CD14-positive monocyte (primary cell): ENCODE measurements around the gene INO80. TPM values are rescaled to one million over a fixed set of nuclear protein-coding genes. Genes with fewer than 3 reads are reported as not detected.
A peak's percentile ranks its signal among the peaks of the same experiment; 100 is the strongest.

Experiments used
- DNase-seq, 3 donors: peaks; one replicate each; pipeline ENCODE4 v3.0.0-alpha.2; 2011 to 2022
- H2AFZ ChIP-seq: 2 replicates; pipeline ENCODE4 v1.6.0; 2012; ENCODE audit warnings: mild to moderate bottlenecking, low read depth, low read length, inconsistent platforms; ENCODE audit not compliant: insufficient read depth, poor library complexity, severe bottlenecking
- H3K27ac ChIP-seq, 2 donors: 1 replicate in 1 of 2; 2 replicates in 1 of 2; pipeline ENCODE4 v1.5.1; 2012 to 2013; ENCODE audit warnings: low read length in 2 of 2, control low read depth in 1 of 2, inconsistent platforms in 1 of 2, low read depth in 1 of 2, mild to moderate bottlenecking in 1 of 2
- H3K27me3 ChIP-seq, 2 donors: one replicate each; pipeline versions ENCODE4 v1.6.0 to v1.6.1; 2011 to 2013; ENCODE audit warnings: low read length in 2 of 2; ENCODE audit not compliant: control insufficient read depth in 2 of 2, insufficient read depth in 2 of 2
- H3K36me3 ChIP-seq, 2 donors: replicated peaks in 1 of 2; 1 replicate in 1 of 2; 2 replicates in 1 of 2; pipeline versions ENCODE4 v1.5.1 to v1.6.1; 2012 to 2013; ENCODE audit warnings: low read length in 2 of 2, control low read depth in 1 of 2, inconsistent platforms in 1 of 2, mild to moderate bottlenecking in 1 of 2; ENCODE audit not compliant: insufficient read depth in 2 of 2, control insufficient read depth in 1 of 2
- H3K4me1 ChIP-seq, 2 donors: 1 replicate in 1 of 2; 2 replicates in 1 of 2; pipeline versions ENCODE4 v1.5.1 to v1.6.1; 2012 to 2013; ENCODE audit warnings: low read length in 2 of 2, control low read depth in 1 of 2, inconsistent platforms in 1 of 2, mild to moderate bottlenecking in 1 of 2, moderate library complexity in 1 of 2; ENCODE audit not compliant: insufficient read depth in 2 of 2, control insufficient read depth in 1 of 2
- H3K4me2 ChIP-seq: replicated peaks from 2 replicates; pipeline ENCODE3; 2012; ENCODE audit warnings: low read length, moderate library complexity, mild to moderate bottlenecking; ENCODE audit not compliant: poor library complexity, severe bottlenecking; ENCODE audit errors: extremely low read depth
- H3K4me3 ChIP-seq, 3 experiments: fragments of 200-600 bp in 1 of 3; sonication (generic) in 1 of 3; replicated peaks in 1 of 3; 1 replicate in 2 of 3; 2 replicates in 1 of 3; pipeline ENCODE4 v1.5.1; 2011 to 2013; ENCODE audit warnings: low read length in 3 of 3, mild to moderate bottlenecking in 3 of 3, control low read depth in 2 of 3, low read depth in 2 of 3, inconsistent platforms in 1 of 3, moderate library complexity in 1 of 3
- H3K79me2 ChIP-seq: 2 replicates; pipeline ENCODE4 v1.6.0; 2012; ENCODE audit warnings: mild to moderate bottlenecking, control low read depth, inconsistent platforms, low read length, moderate library complexity; ENCODE audit not compliant: insufficient read depth
- H3K9ac ChIP-seq: 2 replicates; pipeline ENCODE4 v1.6.0; 2017; ENCODE audit warnings: low read length, mild to moderate bottlenecking; ENCODE audit not compliant: insufficient read depth, poor library complexity, severe bottlenecking
- H3K9me3 ChIP-seq, 2 donors: replicated peaks in 1 of 2; 1 replicate in 1 of 2; 2 replicates in 1 of 2; pipeline versions ENCODE4 v1.5.1 to v1.6.1; 2012 to 2013; ENCODE audit warnings: low read length in 2 of 2, control low read depth in 1 of 2; ENCODE audit not compliant: control insufficient read depth in 1 of 2, insufficient read depth in 1 of 2
- H4K20me1 ChIP-seq: 2 replicates; pipeline ENCODE4 v1.6.0; 2012; ENCODE audit warnings: mild to moderate bottlenecking, low read length, control low read depth, moderate library complexity; ENCODE audit not compliant: insufficient read depth
- H3K27ac Mint-ChIP-seq, 7 donors: one replicate each; pipeline ENCODE4 v1.8.0; 2020; ENCODE audit warnings: mild to moderate bottlenecking in 7 of 7, mixed read lengths in 7 of 7, moderate library complexity in 6 of 7, inconsistent platforms in 2 of 7
- H3K27me3 Mint-ChIP-seq, 3 donors: one replicate each; pipeline ENCODE4 v1.8.0; 2021 to 2022; ENCODE audit warnings: low read depth in 3 of 3, mild to moderate bottlenecking in 3 of 3, mixed read lengths in 3 of 3, moderate library complexity in 3 of 3, inconsistent platforms in 1 of 3
- H3K36me3 Mint-ChIP-seq, 2 donors: one replicate each; pipeline ENCODE4 v1.8.0; 2020; ENCODE audit warnings: mixed read lengths in 2 of 2, inconsistent platforms in 1 of 2, mild to moderate bottlenecking in 1 of 2
- H3K4me1 Mint-ChIP-seq: one replicate; pipeline ENCODE4 v1.8.0; 2020; ENCODE audit warnings: mild to moderate bottlenecking, mixed read lengths
- H3K4me3 Mint-ChIP-seq, 2 donors: one replicate each; pipeline ENCODE4 v1.8.0; 2020; ENCODE audit warnings: mild to moderate bottlenecking in 2 of 2, mixed read lengths in 2 of 2, moderate library complexity in 1 of 2
- H3K9me3 Mint-ChIP-seq, 7 donors: one replicate each; pipeline ENCODE4 v1.8.0; 2020 to 2022; ENCODE audit warnings: mixed read lengths in 7 of 7, mild to moderate bottlenecking in 6 of 7, moderate library complexity in 6 of 7, inconsistent platforms in 2 of 7
- WGBS: methylation state at CpG from one replicate; pipeline ENCODE4 v1.1.5; 2013; ENCODE audit warnings: missing lambda C conversion rate; ENCODE audit not compliant: insufficient coverage; 5-methylcytosine and 5-hydroxymethylcytosine counted together
- intact Hi-C, 2 donors: fragments of 100-400 bp; cut with micrococcal nuclease; formaldehyde crosslinking; loops; one replicate each; pipeline versions ENCODE4 v1.15.0 to v1.15.1; 2023
- polyA plus RNA-seq, 3 donors: library from polyadenylated mRNA; depleted of rRNA in 1 of 3; unstranded in 2 of 3; stranded (reverse) in 1 of 3; fragments of 300-500 nt in 2 of 3; fragments of >200 nt in 1 of 3; fragmentation: Illumina TruSeq in 2 of 3; gene quantifications; 1 replicate in 2 of 3; 2 replicates in 1 of 3; pipeline ENCODE4 v1.2.3, GENCODE V29; 2012 to 2021
- TF ChIP-seq, protein P1 (sequence below): fragments of 200-600 bp; IDR thresholded peaks from one replicate; pipeline ENCODE4 v1.8.0; 2022; ENCODE audit warnings: antibody characterized with exemption, mild to moderate bottlenecking

INO80 gene
- polyA plus RNA-seq, 3 donors, result 2.3 to 13.1 (median 2.4) TPM

DNA sequence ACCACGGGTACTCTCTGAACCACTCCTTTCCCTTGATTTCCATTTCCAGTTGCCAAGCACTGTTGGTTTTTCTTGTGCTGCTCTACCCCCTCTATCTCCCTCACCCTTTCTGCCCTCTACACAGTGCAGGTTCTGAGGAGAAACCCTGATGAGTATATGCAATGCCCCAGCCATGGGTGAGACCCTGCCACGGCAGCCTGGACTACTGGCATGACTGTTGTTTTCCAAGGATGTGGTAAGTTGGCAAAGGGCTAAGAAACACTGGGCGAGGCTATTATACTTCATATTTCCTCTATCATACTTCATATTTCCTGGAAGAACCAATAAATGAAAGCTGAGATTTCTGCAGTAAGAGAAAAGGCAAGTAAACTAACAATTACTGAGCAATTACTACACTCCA lies 134.9 kb downstream of the INO80 start:
- Mint-ChIP-seq H3K27ac (peak overlapping the region in 4 of 7 donors; percentile 15 to 64 (median 20)), H3K27me3 (no peaks in the 10 kb centered on the region), H3K4me3 (no peak overlapping the region), H3K4me1 (no peaks in the 10 kb centered on the region), H3K9me3 (no peaks in the 10 kb centered on the region), H3K36me3 (peaks cover 98 to 100% of the 10 kb centered on the region in 2 donors)
- H3K27me3 ChIP-seq, result no peaks in the 10 kb centered on the region
- no peaks in the 10 kb centered on the region for H3K4me1 ChIP-seq
- TF ChIP-seq, protein P1, sequence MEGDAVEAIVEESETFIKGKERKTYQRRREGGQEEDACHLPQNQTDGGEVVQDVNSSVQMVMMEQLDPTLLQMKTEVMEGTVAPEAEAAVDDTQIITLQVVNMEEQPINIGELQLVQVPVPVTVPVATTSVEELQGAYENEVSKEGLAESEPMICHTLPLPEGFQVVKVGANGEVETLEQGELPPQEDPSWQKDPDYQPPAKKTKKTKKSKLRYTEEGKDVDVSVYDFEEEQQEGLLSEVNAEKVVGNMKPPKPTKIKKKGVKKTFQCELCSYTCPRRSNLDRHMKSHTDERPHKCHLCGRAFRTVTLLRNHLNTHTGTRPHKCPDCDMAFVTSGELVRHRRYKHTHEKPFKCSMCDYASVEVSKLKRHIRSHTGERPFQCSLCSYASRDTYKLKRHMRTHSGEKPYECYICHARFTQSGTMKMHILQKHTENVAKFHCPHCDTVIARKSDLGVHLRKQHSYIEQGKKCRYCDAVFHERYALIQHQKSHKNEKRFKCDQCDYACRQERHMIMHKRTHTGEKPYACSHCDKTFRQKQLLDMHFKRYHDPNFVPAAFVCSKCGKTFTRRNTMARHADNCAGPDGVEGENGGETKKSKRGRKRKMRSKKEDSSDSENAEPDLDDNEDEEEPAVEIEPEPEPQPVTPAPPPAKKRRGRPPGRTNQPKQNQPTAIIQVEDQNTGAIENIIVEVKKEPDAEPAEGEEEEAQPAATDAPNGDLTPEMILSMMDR, result no peak
- H4K20me1 ChIP-seq, result peaks cover 4% of the 10 kb centered on the region
- H3K9me3 ChIP-seq, result no peaks in the 10 kb centered on the region
- WGBS, result 92% methylated on average over 1 of the region's 3 CpGs
- H3K4me2 ChIP-seq, result no peak overlapping the region
- no peak overlapping the region for H2AFZ ChIP-seq
- no peak for DNase-seq
- H3K27ac ChIP-seq, result no peak overlapping the region
- H3K79me2 ChIP-seq, result no peaks in the 10 kb centered on the region
- no peak overlapping the region for H3K4me3 ChIP-seq
- H3K9ac ChIP-seq, result no peak overlapping the region
- peaks cover 100% of the 10 kb centered on the region in 2 donors for H3K36me3 ChIP-seq
- intact Hi-C loops, result no loop called here

DNA sequence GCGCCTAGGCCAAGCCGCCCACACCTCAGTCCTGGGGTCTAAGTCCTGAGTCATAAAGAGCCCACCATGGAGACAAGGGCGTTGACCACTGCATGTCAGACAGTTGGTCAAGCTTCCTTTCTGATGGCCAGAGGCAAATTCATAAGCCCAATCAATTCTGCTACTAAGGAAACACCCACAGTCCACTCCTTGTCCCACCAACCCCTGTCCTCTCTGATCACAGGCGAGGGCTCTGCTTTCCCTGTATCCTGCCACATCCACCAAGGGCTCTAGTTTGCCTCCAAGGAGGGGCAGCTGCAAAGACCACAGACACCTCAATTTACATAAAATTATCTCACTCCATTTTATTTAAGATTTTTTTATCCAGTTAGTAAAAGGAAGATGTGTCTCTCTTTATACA lies 137.5 kb downstream of the INO80 start:
- no peaks in the 10 kb centered on the region for H3K4me1 ChIP-seq
- H3K27ac Mint-ChIP-seq, result peak overlapping the region in 1 of 7 donors; percentile 20
- peaks cover 74 to 81% of the 10 kb centered on the region in 2 donors for H3K36me3 ChIP-seq
- TF ChIP-seq, protein P1, result no peak
- H3K4me3 Mint-ChIP-seq, result no peak overlapping the region
- peaks cover 79 to 92% of the 10 kb centered on the region in 2 donors for H3K36me3 Mint-ChIP-seq
- H3K27ac ChIP-seq, result no peak overlapping the region
- H3K9me3 ChIP-seq, result no peaks in the 10 kb centered on the region
- no peaks in the 10 kb centered on the region for H3K27me3 ChIP-seq
- H3K79me2 ChIP-seq, result no peaks in the 10 kb centered on the region
- no peak overlapping the region for H2AFZ ChIP-seq
- peaks cover 4% of the 10 kb centered on the region for H4K20me1 ChIP-seq
- no peak overlapping the region for H3K9ac ChIP-seq
- intact Hi-C loops, result no loop called here
- peaks cover 0 to 3% (median 0%) of the 10 kb centered on the region in 3 donors for H3K27me3 Mint-ChIP-seq
- H3K4me2 ChIP-seq, result no peak overlapping the region
- H3K9me3 Mint-ChIP-seq, result no peaks in the 10 kb centered on the region
- H3K4me3 ChIP-seq, result no peak overlapping the region
- no peak for DNase-seq
- WGBS, result 100% methylated on average over 4 of the region's 4 CpGs
- H3K4me1 Mint-ChIP-seq, result no peaks in the 10 kb centered on the region
